Dermis microvascular lymphatic vessel endothelial cell (primary cell): Measurements from ENCODE around the gene ANKRD11. TPM values are rescaled to one million over a fixed set of nuclear protein-coding genes. Genes with fewer than 3 reads are reported as not detected.

Experiments used
- DNase-seq, 2 donors: peaks; one replicate each; pipeline versions ENCODE4 v3.0.0 to v3.0.0-alpha.2; 2010; ENCODE audit warnings: low read depth in 2 of 2
- total RNA-seq: library from RNA; depleted of rRNA; stranded (reverse); fragments of >200 nt; gene quantifications from 2 replicates; pipeline ENCODE4 v1.2.1, GENCODE V29; 2014

Gene ANKRD11
- total RNA-seq, 1 donor from 2014 or later = 33.1 TPM

GRCh38 chr16:89288966-89289365 is 201.4 kb downstream of the ANKRD11 start:
- no peak for DNase-seq

GRCh38 chr16:89288577-89288844 is 201.8 kb downstream of the ANKRD11 start:
- no peak for DNase-seq

GRCh38 chr16:89287777-89288576 is 202.4 kb downstream of the ANKRD11 start:
- DNase-seq = no peak

GRCh38 chr16:89286096-89286495 is 204.3 kb downstream of the ANKRD11 start:
- DNase-seq = no peak

- no peak for DNase-seq
Measured at GRCh38 chr16:89285381-89285780, 205.0 kb downstream of the ANKRD11 start.

GRCh38 chr16:89283449-89283848 is 206.9 kb downstream of the ANKRD11 start:
- no peak for DNase-seq

GRCh38 chr16:89282523-89282922 is 207.8 kb downstream of the ANKRD11 start:
- DNase-seq = no peak

- no peak for DNase-seq
Measured at GRCh38 chr16:89281829-89282228, 208.5 kb downstream of the ANKRD11 start.

GRCh38 chr16:89281189-89281577 is 209.2 kb downstream of the ANKRD11 start:
- DNase-seq = no peak

GRCh38 chr16:89280546-89281188 is 209.7 kb downstream of the ANKRD11 start:
- no peak for DNase-seq

GRCh38 chr16:89279666-89280481 is 210.5 kb downstream of the ANKRD11 start:
- DNase-seq = no peak

GRCh38 chr16:89278441-89279240 is 211.7 kb downstream of the ANKRD11 start:
- no peak for DNase-seq

- DNase-seq = no peak
Measured at GRCh38 chr16:89277641-89278341, 212.6 kb downstream of the ANKRD11 start.

- no peak for DNase-seq
Measured at GRCh38 chr16:89277049-89277448, 213.3 kb downstream of the ANKRD11 start.

- DNase-seq = no peak
Measured at GRCh38 chr16:89275837-89276720, 214.3 kb downstream of the ANKRD11 start.

- no peak for DNase-seq
Measured at GRCh38 chr16:89275284-89275584, 215.1 kb downstream of the ANKRD11 start.

GRCh38 chr16:89274561-89275283 is 215.6 kb downstream of the ANKRD11 start:
- no peak for DNase-seq

GRCh38 chr16:89273741-89274472 is 216.5 kb downstream of the ANKRD11 start:
- no peak for DNase-seq

GRCh38 chr16:89272631-89273030 is 217.7 kb downstream of the ANKRD11 start:
- no peak for DNase-seq
